ENCODE data around the gene OPN1SW.

Gene OPN1SW, protein sequence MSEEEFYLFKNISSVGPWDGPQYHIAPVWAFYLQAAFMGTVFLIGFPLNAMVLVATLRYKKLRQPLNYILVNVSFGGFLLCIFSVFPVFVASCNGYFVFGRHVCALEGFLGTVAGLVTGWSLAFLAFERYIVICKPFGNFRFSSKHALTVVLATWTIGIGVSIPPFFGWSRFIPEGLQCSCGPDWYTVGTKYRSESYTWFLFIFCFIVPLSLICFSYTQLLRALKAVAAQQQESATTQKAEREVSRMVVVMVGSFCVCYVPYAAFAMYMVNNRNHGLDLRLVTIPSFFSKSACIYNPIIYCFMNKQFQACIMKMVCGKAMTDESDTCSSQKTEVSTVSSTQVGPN
- total RNA-seq, result 0 reads per million in 4 experiments

DNA sequence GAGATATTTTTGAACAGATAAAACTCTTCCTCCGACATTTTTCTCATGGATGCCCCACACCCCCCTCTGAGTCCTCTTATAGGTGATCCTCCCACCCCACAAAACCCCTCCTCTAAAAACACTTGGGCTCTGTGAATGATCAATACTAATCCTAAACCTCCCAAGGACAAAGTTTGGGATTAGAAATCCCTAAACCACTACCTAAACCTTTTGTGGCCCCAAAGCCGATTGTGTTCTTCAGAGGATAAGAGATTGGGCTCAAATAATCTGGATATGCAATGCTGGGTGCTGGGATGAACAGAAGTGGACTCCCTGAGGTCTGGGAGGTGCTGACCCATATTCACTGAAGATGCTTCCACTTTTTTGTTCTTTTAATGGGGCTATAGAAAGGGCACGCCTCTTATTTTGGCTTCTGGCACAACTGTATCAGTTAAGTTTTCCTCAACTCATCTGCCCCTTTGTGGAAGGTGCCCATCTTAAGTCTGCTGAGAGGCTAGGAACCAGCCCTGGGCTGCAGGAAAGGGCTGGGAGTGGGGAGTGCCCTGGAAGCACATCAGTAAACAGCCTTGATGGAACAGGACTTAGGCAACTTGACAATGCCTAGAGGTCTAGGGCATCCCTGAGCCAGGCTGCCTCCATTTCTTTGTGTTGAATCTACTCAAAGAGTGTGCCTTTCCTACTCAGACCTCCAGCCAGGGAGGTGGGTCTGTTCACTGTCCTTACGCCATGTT, at the start of gene OPN1SW:
TSS of gene OPN1SW (minus strand) at position 51 of the 731 bp plus-strand sequence. CDS start at position 38, 13 bp downstream.
- DNase-seq, result no peak

DNA sequence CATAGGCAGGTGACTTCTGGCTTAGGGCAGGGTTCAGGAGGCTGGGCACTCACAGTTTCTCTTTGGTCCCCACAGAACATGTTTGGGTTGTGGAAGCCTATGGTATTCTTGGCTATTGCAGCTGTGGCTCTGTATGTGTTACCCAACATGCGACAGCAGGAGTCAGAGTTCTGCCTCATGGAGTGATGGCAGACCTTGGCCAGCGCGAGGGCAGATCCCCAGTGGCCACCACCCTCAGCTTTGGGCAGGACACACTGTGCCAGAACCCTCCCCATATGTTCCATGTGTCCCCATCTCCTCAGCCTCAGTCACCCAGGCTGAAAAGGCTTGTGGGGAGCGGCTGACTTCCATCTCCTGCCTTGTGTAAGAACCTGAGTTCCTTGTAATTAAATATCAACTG, 46.1 kb upstream of the OPN1SW start:
- DNase-seq, result no peak

GRCh38 chr7:128818694-128819093, 43.1 kb upstream of the OPN1SW start:
- no peak for DNase-seq

DNA sequence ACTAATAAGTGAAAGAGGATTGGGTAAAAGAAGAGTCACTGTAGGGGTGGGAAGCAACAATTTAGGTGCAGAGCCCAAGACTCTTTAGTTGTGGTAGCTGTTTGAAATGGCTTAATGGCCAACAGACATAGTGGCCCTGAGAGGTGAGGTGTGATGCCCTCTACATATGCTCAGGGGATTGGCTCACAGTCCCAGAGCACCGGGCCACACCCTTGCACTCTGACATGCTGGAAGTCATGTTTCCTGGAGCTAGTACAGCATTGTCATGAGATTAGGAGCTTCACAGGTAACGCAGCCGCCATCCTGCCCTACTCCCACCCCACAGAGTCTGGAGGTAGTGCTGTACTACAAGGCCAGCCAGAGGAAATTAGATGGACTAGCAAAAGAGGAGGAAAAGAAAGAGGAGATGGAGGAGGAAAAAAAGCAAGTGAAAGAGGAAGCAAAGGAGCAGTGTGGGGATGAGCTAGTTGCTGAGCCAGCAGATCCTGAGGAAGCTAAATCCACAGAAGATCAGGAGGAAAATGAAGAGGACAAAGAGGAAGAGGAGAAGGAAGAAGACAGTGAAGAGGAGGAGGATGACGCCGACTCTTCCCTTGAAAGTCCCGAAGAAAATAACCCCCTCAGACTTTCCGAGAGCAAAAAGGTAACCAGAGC, 39.8 kb upstream of the OPN1SW start:
- no peak for DNase-seq

DNA sequence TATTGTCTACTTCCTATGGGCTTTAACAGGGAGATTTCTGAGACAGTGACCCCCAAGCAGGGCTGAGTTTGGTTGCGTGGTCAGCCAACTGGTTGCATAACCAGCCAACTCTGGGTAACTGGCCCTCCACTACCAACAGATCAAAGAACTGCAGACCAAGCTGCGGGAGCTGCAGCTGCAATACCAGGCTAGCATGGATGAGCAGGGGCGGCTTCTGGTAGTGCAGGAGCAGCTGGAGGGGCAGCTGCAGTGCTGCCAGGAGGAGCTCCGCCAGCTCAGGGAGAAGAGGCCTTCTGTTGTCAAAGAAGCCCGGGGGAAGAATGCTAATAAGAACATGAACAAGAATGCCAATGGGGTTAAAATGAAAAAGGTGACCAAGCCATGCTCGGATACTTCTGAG, 38.9 kb upstream of the OPN1SW start:
- no peak for DNase-seq

DNA sequence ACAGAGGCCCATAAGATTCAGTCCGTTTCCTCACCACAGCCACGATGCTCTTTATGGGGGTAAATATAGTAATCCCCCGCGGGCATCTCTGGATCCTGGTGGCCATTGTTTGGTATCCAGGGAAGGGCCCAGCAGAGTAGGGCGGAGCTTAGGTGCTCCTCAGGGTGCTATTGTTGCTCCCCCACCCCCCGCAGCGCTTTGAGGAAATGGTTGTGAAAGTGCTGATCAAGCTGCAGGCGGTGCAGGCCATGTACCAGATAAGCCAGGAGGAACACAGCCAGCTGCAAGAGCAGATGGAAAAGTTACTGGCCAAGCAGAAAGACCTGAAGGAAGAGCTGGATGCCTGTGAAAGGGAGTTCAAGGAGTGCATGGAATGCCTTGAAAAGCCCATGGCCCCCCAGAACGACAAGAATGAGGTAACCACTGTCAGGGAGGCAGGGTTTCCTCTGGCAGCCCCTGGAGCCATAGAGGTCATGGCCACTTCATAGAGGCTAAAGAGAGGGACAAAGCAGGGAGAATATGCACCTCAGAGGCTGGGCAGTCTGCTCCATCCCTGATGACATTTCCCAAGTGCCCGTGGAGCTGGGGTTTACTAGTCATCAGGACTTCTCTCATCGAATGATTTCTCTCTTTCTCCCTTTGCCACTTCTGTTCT, 37.0 kb upstream of the OPN1SW start:
- DNase-seq, result no peak

GRCh38 chr7:128811631-128812430, 36.2 kb upstream of the OPN1SW start:
- no peak for DNase-seq

GRCh38 chr7:128810997-128811396, 35.4 kb upstream of the OPN1SW start:
- DNase-seq, result no peak

GRCh38 chr7:128810473-128810872, 34.9 kb upstream of the OPN1SW start:
- no peak for DNase-seq

- DNase-seq, result no peak
Observed at GRCh38 chr7:128809363-128809762, 33.8 kb upstream of the OPN1SW start.

DNA sequence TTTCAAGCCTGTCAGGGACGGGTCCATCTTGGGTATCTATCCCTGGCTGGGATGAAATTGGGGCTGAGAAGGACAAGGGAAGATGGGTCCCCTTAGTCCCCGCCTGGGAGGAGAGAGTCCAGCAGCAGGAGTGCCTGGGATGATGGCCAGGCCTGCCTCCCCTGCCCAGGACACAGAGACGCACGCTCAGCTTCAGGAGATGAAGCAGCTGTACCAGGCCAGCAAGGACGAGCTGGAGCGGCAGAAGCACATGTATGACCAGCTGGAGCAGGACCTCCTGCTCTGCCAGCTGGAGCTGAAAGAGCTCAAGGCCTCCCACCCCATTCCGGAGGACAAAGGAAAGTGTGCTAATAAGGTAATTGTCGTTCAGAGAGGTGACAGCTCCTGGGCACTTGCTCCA, 31.6 kb upstream of the OPN1SW start:
- DNase-seq, result no peak

DNA sequence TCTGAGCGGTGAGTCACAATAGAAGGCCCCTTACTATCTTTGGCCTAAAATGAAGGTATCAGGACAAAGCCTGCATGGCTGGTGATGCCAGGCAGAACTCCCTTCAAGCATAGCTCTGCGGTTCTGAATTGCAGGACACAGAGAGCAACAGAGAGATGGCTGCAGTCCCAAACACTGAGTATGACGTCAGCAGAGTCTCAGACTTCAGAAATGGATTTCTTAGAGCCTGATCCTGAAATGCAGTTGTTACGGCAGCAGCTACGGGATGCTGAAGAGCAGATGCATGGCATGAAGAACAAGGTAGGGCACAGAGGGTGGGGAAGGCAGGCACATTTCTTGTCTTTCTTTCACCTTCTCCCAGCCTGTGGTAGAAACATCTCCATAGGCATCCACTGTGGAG, 29.6 kb upstream of the OPN1SW start:
- no peak for DNase-seq

DNA sequence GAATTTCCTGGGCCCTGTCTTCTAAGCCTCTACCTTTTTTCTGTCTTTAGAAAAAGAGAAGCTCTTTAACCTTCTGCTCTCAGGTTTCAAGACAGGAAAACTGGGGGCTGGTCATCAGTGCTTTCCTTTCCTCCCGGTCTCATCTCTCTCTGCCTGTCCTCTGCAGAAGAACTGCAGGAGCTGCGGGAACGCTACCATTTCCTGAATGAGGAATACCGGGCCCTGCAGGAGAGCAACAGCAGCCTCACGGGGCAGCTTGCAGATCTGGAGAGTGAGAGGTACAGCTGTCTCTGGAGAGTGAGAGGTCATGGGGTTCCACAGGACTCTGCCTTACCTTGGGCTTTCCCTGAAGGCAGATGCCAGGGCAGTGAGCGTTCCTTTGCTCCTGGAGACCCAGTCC, 28.9 kb upstream of the OPN1SW start:
- no peak for DNase-seq

DNA sequence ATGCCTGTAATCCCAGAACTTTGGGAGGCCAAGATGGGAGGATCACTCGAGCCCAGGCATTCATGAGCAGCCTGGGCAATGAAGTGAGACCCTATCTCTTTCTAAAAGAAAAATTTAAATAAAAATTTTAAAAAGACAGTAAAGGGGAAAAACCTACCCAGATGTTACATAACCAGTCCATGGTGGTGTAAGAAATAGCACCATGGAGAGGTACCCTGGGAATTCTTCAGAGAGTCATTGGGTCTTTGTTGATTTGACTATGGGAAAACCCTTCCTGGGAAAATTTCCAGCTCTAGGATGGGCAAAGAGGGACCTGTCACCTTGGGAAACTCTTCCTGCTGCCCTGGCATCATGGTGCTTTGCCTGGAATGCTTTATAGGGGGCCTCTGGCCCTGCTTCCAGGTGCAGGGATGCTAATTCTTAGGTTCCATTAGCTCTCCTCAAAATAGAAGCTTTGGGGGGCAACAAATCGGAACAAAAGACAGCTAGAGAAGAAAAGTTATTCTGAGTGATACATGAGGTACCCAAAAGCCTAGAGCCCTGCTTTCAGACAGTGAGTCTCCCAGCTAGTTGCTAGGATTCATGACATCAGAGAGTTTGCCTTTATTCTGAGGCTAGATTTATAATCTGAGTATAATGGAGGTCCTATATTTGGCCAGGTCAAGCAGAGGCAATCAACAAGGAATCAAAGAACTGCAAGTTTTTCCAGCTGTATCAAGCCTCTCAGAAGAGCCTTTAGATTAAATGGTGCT, 26.2 kb upstream of the OPN1SW start:
- no peak for DNase-seq

DNA sequence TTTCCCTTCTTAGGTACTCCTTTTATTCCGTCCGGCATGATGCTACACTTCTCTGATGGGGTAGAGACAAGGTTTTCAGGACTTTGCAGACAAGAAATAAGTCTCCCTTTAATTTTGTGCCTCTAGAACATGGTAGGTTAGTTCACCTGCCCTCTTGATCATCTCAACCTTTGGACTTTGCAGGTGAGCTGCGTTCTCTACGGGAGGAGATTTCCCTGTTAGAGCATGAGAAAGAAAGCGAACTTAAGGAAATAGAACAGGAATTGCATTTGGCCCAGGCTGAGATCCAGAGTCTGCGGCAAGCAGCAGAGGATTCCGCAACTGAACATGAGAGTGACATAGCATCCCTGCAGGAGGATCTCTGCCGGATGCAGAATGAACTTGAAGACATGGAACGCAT, 25.4 kb upstream of the OPN1SW start:
- DNase-seq, result no peak

- no peak for DNase-seq
Observed at GRCh38 chr7:128800567-128800966, 25.0 kb upstream of the OPN1SW start.

DNA sequence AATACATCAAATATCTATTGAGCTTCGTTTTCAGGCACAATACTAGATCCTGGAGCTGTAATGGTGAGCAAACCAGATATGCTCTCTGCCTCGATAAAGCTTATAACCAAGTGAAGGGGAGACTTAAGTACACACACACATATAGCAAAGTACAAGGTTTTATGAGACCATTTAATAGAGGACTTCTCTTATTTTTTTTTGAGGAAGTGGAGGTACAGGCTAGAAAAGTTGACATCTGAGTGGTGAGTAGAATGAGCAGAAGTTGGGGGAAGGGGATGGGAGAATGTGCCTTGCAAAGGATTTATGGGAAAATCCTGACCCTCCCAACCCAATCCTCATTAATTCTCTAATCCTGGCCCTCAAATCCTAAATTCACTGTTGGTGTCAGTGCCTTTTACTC, 23.9 kb upstream of the OPN1SW start:
- DNase-seq, result no peak

DNA sequence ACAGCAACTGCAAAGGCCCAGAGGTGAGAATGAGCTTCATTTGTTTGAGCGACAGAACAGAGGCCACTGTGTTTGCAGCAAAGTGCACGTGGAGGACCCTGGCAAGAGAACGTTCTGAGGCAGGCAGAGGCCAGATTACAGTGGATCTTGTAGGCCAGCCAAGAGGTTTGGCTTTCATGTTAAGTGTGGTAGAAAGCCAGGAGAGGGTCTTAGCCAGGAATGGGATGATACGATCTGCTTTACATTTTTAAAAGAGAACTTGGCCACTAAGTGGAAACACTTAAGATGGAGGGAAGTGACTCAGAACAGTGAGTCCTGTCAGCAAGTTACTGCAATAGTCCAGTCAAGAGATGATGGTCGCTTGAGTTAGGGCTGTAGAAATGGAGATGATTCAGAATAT, 20.7 kb upstream of the OPN1SW start:
- DNase-seq, result no peak

DNA sequence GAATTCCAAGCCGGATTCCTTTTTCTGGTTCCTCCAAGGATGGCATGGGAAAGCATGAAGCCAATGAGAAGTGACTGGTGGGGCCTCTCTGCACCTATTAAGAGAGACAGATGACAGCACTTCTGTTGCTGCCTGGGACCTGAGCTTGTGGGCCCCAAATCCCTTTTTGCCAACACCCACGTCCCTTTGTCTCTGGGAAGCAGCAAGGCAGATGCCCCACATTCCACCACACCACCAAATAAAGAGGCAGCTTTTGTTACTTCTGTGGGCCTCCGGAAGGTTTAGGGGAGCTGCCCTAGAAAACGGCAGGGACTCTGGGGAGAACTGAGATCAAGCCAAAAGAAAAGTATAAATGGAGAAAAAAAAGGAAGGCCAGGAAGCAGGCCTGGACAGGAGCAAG, 19.5 kb upstream of the OPN1SW start:
- no peak for DNase-seq

- DNase-seq, result no peak
Observed at GRCh38 chr7:128794436-128794835, 18.8 kb upstream of the OPN1SW start.

DNA sequence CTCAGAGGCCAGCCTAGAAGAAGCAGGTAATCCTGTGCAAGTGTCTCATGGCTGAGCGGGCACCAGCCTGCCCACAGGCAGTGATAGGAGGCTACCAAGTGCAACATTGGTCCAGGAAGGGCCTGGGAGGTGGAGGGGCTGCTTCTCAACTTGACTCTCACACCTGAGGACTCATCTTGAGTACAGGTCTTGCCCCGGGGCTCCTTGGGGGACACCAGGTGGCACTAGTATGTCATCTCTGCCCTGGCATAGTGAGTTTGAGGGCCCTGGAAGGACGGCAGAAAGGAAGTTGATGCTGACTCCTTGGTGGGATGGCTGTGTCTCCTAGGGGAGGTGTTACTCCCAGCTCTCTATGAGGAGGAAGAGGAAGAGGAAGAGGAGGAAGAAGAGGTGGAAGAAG, 18.4 kb upstream of the OPN1SW start:
- no peak for DNase-seq

- no peak for DNase-seq
Observed at GRCh38 chr7:128793181-128793547, 17.6 kb upstream of the OPN1SW start.
